Activated naive CD4-positive, alpha-beta T cell treated with anti-CD3 and anti-CD28 coated beads, Interleukin-2, amount 50 U/mL, for 16 hours (primary cell): ENCODE measurements around the gene MBOAT1.
"Not testable (repeated sequence)": the region's sequence is repeated elsewhere in the genome, so short reads cannot be mapped to it uniquely, and the experiment has no call there.

Experiments used
- DNase-seq: peaks from one replicate; pipeline ENCODE4 v3.0.0-alpha.2; 2020

The MBOAT1 gene

GRCh38 chr6:20169119-20169557 is 43.1 kb downstream of the MBOAT1 start:
- no peak for DNase-seq

GRCh38 chr6:20168690-20169089 is 43.6 kb downstream of the MBOAT1 start:
- DNase-seq = no peak

- no peak for DNase-seq
Measured at GRCh38 chr6:20167601-20168000, 44.7 kb downstream of the MBOAT1 start.

GRCh38 chr6:20166210-20166609 is 46.1 kb downstream of the MBOAT1 start:
- DNase-seq = no peak

- DNase-seq = no peak
Measured at GRCh38 chr6:20162515-20162914, 49.8 kb downstream of the MBOAT1 start.

- no peak for DNase-seq
Measured at GRCh38 chr6:20160541-20161283, 51.6 kb downstream of the MBOAT1 start.

- no peak for DNase-seq
Measured at GRCh38 chr6:20159781-20160540, 52.3 kb downstream of the MBOAT1 start.

GRCh38 chr6:20159098-20159497 is 53.2 kb downstream of the MBOAT1 start:
- DNase-seq = no peak

GRCh38 chr6:20158676-20159075 is 53.6 kb downstream of the MBOAT1 start:
- DNase-seq = no peak

- DNase-seq = no peak
Measured at GRCh38 chr6:20156824-20157223, 55.4 kb downstream of the MBOAT1 start.

- DNase-seq = no peak
Measured at GRCh38 chr6:20154753-20155152, 57.5 kb downstream of the MBOAT1 start.

GRCh38 chr6:20153194-20153593 is 59.1 kb downstream of the MBOAT1 start:
- no peak for DNase-seq

- no peak for DNase-seq
Measured at GRCh38 chr6:20148433-20148832, 63.8 kb downstream of the MBOAT1 start.

GRCh38 chr6:20147469-20147868 is 64.8 kb downstream of the MBOAT1 start:
- DNase-seq = no peak

GRCh38 chr6:20146831-20147230 is 65.4 kb downstream of the MBOAT1 start:
- not testable (repeated sequence) for DNase-seq

- no peak for DNase-seq
Measured at GRCh38 chr6:20146291-20146690, 66.0 kb downstream of the MBOAT1 start.

- DNase-seq = no peak
Measured at GRCh38 chr6:20142866-20143265, 69.4 kb downstream of the MBOAT1 start.

GRCh38 chr6:20141931-20142330 is 70.3 kb downstream of the MBOAT1 start:
- DNase-seq = no peak

GRCh38 chr6:20139127-20139963 is 72.9 kb downstream of the MBOAT1 start:
- not testable (repeated sequence) for DNase-seq

GRCh38 chr6:20137837-20138236 is 74.4 kb downstream of the MBOAT1 start:
- no peak for DNase-seq

GRCh38 chr6:20137240-20137639 is 75.0 kb downstream of the MBOAT1 start:
- no peak for DNase-seq

- no peak for DNase-seq
Measured at GRCh38 chr6:20135677-20136268, 76.5 kb downstream of the MBOAT1 start.

GRCh38 chr6:20134613-20135012 is 77.7 kb downstream of the MBOAT1 start:
- DNase-seq = no peak
